RWPE2 (cell line): ENCODE measurements around the gene DUOXA1.

Source experiments
- ATAC-seq: fragments of 200-7000 bp; cut with Tn5 transposase; 3 replicates; pipeline ENCODE4 v1.9.1; 2021; ENCODE audit warnings: low read depth
- DNase-seq: peaks from one replicate; pipeline ENCODE4 v3.0.0-alpha.2; 2020; ENCODE audit warnings: low spot score
- H3K27ac ChIP-seq: fragments of 450-650 bp; 2 replicates; pipeline ENCODE4 v1.5.1; 2017; ENCODE audit warnings: mild to moderate bottlenecking; ENCODE audit not compliant: poor library complexity, severe bottlenecking
- H3K27me3 ChIP-seq: fragments of 250-450 bp; sonication (Bioruptor Pico); 2 replicates; pipeline ENCODE4 v1.5.1; 2021; ENCODE audit warnings: mild to moderate bottlenecking, moderate library complexity; ENCODE audit not compliant: insufficient read depth, poor library complexity, severe bottlenecking
- H3K36me3 ChIP-seq: fragments of 250-450 bp; sonication (Bioruptor Pico); 2 replicates; pipeline ENCODE4 v1.5.1; 2020; ENCODE audit warnings: low read depth, mild to moderate bottlenecking, moderate library complexity
- H3K4me1 ChIP-seq: fragments of 250-450 bp; sonication (Bioruptor Pico); 2 replicates; pipeline ENCODE4 v1.5.1; 2021; ENCODE audit warnings: mild to moderate bottlenecking, moderate library complexity; ENCODE audit not compliant: insufficient read depth, poor library complexity, severe bottlenecking
- H3K4me3 ChIP-seq: fragments of 250-450 bp; sonication (Bioruptor Pico); 2 replicates; pipeline ENCODE4 v1.5.1; 2021; ENCODE audit warnings: mild to moderate bottlenecking, moderate library complexity; ENCODE audit not compliant: severe bottlenecking
- H3K9me3 ChIP-seq: fragments of 250-450 bp; sonication (Bioruptor Pico); 2 replicates; pipeline ENCODE4 v1.5.1; 2021; ENCODE audit warnings: mild to moderate bottlenecking, moderate library complexity; ENCODE audit not compliant: severe bottlenecking
- CTCF ChIP-seq: fragments of 450-650 bp; IDR thresholded peaks from one replicate; pipeline ENCODE4 v1.5.1; 2017; ENCODE audit warnings: mild to moderate bottlenecking, moderate library complexity; ENCODE audit not compliant: poor library complexity, severe bottlenecking

The DUOXA1 gene

GRCh38 chr15:45155739-45156138 is 26.1 kb upstream of the DUOXA1 start:
- Histone ChIP-seq H3K27me3 (no peaks in the 10 kb centered on the region), H3K27ac (no peak overlapping the region), H3K4me1 (peaks cover 14% of the 10 kb centered on the region), H3K9me3 (no peaks in the 10 kb centered on the region), H3K36me3 (no peaks in the 10 kb centered on the region), H3K4me3 (no peak overlapping the region)
- no peak for DNase-seq
- no peak for TF ChIP-seq CTCF
- no peak for ATAC-seq

GRCh38 chr15:45151998-45152828 is 22.5 kb upstream of the DUOXA1 start:
- Histone ChIP-seq H3K4me3 (no peak overlapping the region), H3K36me3 (no peaks in the 10 kb centered on the region), H3K4me1 (peaks cover 17% of the 10 kb centered on the region), H3K9me3 (no peaks in the 10 kb centered on the region), H3K27ac (no peak overlapping the region), H3K27me3 (no peaks in the 10 kb centered on the region)
- no peak for ATAC-seq
- peak; percentile 74 for DNase-seq
- TF ChIP-seq CTCF, result no peak

GRCh38 chr15:45150997-45151396 is 21.3 kb upstream of the DUOXA1 start:
- no peak overlapping the region for H3K4me3 ChIP-seq
- no peaks in the 10 kb centered on the region for H3K27me3 ChIP-seq
- H3K9me3 ChIP-seq, result no peaks in the 10 kb centered on the region
- no peak for TF ChIP-seq CTCF
- H3K27ac ChIP-seq, result no peak overlapping the region
- DNase-seq (no peak), ATAC-seq (no peak)
- peaks cover 14% of the 10 kb centered on the region for H3K4me1 ChIP-seq
- H3K36me3 ChIP-seq, result no peaks in the 10 kb centered on the region

GRCh38 chr15:45150481-45150880 is 20.8 kb upstream of the DUOXA1 start:
- ATAC-seq (peak; percentile 20; the same call in 1 of the 3 replicates), DNase-seq (peak; percentile 60)
- H3K36me3 ChIP-seq, result no peaks in the 10 kb centered on the region
- no peaks in the 10 kb centered on the region for H3K27me3 ChIP-seq
- no peak for TF ChIP-seq CTCF
- no peak overlapping the region for H3K27ac ChIP-seq
- no peaks in the 10 kb centered on the region for H3K9me3 ChIP-seq
- no peak overlapping the region for H3K4me3 ChIP-seq
- H3K4me1 ChIP-seq, result peaks cover 14% of the 10 kb centered on the region

- Histone ChIP-seq H3K36me3 (no peaks in the 10 kb centered on the region; the same call in 1 of the 2 replicates), H3K9me3 (no peaks in the 10 kb centered on the region), H3K4me1 (peaks cover 14% of the 10 kb centered on the region), H3K27me3 (no peaks in the 10 kb centered on the region), H3K27ac (peak overlapping the region; percentile 21), H3K4me3 (no peak overlapping the region)
- DNase-seq, result no peak
- no peak for ATAC-seq
- no peak for TF ChIP-seq CTCF
Measured at GRCh38 chr15:45149060-45149459, 19.4 kb upstream of the DUOXA1 start.
